ENCODE results near the gene RFTN1.

The RFTN1 gene

GRCh38 chr3:16406166-16406565, 107.3 kb downstream of the RFTN1 start:
- no peak for DNase-seq (ENCODE audit: low spot score)

DNA sequence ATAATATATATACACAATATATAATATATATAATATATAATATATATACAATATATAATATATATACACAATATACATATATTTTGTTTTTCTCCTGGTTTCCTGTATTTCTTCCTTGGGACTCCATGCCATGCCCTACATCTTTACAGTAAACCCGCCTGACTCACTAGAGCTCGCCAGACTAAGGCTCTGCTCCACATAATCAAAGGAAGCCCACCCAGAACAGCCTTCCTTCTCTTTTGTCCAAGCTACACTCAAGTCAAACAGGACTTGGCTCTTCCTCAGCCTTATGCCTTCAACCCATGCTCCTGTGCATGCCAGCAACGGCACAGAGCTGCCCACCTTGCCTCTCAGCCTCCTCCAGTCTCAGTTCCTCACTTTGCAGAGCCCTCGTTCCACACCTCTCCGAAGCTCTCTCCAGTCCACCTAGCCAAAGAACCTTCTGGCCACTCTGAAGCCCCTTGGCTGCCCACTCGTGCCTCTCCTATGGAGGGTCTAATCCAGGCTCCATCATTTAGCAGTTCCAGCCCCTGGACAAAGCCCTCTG, 109.1 kb downstream of the RFTN1 start:
- DNase-seq (ENCODE audit: low spot score) = no peak

DNA sequence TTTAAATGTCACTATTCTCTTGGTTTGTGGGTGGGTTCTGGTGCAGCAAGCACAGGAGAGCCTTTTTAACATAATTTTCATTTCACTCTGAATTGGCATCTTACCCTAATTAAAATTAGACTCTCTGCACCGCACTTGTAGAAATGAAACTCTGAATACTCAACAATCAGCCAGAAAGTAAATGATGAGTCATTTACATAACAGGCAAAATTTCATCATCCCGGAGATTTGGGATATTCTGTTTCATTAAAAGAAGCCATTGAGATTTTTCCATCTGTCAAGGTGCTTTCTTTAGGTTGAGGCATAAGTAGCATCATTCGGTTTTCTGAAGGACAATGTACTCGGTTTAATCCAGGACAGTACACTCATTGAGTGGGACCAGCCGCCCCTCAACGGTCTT, 111.0 kb downstream of the RFTN1 start:
- DNase-seq (ENCODE audit: low spot score) = no peak

DNA sequence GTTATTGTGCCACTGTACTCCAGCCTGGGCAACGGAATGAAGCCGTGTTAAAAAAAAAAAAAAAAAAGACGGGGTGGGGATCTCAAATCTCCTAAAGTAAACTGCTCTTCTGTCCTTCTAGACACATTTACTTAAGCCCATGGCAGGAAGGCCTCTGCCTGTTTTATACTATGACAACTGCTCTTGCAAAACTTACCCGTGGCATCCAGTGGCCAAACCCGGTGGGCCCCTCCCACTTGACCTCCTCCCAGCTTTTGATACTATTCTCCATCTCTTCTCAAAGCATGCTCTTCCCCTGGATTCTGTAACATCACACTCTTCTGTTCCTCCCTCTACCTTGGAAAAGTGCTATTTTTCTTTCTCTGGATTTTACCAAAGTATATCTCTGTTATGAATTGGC, 112.2 kb downstream of the RFTN1 start:
- DNase-seq (ENCODE audit: low spot score) = no peak

DNA sequence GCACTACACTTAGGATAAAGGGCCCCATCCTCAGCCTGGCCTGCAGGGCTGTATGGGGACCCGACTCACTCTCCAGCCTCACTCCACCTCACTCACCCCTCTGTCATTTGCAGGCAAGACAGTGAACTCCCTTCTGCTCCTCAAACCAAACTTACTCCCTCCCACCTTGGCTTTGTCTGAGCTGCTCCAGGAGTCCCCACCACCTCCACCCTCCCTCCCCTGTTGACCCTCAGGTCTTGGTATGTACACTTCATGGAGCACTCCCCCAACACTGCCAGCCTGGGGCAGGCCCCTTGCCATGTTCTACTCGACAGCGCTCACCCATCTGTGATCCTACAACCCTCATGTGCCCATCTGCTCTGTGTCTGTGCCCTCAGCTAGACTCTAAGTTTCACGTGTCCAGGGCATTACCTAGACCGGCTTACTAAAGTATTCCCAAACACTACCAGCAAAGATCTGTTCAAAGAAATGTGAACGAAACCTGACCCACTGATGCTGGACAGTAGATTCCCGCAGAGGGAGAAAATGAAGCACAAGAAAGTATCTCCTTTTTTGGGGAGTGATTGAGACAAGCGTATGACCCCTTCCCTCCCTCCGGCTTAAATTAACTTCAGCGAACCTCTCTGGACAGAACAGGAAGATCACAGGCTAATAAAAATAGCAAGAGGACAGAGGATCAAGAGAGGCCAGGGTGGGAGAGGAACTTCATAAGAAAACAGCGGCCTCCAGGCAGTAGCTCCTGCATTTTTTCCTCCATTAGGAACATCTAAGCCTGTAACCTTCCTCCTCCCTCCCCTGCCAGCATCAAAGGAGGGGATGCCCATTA, 113.2 kb downstream of the RFTN1 start:
- DNase-seq (ENCODE audit: low spot score) = no peak

DNA sequence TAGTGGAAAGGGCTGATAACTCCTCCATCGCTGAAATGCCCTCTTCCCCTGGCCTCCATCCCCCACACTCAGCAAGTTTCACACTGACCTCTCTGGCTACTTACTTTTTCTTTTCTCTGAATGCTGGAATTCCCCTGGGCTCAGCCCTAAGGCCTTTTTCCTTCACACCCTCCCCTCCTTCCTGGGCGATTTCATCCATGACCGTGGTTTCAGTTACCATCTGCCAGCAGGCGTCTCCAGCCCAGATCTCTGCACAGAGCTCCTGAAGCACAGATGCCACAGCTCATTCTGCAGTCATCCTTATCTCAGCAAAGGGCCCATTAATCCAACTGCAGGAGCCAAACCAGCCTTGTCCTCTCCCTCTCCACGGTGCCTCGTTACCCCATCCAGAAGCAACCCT, 114.0 kb downstream of the RFTN1 start:
- DNase-seq (ENCODE audit: low spot score) = no peak

GRCh38 chr3:16398648-16399047, 114.9 kb downstream of the RFTN1 start:
- DNase-seq (ENCODE audit: low spot score) = no peak

DNA sequence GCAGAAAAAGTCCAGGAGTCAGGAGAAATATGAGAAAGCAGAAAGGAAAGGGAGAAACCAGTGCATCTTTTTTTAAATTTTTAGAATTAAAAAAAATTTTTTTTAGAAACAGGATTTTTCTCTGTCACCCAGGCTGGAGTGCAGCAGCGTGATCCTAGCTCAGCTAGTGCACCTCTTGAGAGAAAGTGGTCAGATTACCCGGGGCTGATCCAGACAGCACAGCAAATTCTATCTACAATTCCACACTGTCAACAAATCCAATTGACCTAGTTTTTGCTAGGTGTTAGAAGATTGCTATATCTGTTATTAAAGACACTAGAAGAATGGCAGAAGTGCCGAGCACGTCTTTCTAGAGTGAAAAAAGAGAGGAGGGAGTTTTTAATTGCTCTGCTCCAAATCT, 117.3 kb downstream of the RFTN1 start:
- no peak for DNase-seq (ENCODE audit: low spot score)

GRCh38 chr3:16395212-16395611, 118.3 kb downstream of the RFTN1 start:
- no peak for DNase-seq (ENCODE audit: low spot score)

DNA sequence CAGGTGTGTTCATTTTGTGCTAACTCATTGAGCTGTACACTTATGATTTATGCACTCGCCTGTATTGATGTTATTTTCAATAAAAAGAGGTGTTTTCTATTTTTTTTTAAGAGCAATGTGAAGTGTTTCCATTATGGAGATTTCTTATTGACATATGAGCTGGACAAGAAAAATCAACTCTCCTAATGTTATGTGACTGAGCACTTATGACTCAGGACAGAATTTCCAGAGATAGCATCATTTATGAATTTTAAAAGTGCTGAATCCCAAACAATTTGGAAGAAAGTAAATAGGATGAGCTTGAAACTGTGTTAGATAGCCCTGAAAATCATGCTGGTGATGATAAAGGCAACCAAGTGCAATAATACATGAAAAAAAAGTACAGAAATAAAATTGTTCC, 118.9 kb downstream of the RFTN1 start:
- no peak for DNase-seq (ENCODE audit: low spot score)

DNA sequence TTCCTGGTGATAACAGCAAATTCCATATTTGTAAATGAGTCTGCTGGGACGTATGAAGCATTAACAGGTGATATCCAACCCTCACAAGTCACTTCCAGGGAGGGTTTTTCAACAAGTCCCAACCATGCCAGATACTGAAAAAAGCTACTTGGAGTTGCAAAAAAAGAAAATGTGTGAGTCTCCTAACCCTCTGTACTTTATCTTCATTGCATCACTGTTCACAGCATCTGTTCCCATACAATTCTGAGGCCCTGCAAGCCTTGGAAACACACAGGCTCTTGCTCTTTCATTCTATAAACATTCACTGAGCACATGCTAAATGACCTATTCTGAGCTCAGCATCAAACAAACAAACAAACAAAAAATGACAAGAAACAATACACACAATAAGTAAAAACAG, 120.8 kb downstream of the RFTN1 start:
- no peak for DNase-seq (ENCODE audit: low spot score)

GRCh38 chr3:16392065-16392464, 121.4 kb downstream of the RFTN1 start:
- DNase-seq (ENCODE audit: low spot score) = no peak

GRCh38 chr3:16390581-16390980, 122.9 kb downstream of the RFTN1 start:
- DNase-seq (ENCODE audit: low spot score) = no peak

GRCh38 chr3:16388850-16389441, 124.6 kb downstream of the RFTN1 start:
- no peak for DNase-seq (ENCODE audit: low spot score)

DNA sequence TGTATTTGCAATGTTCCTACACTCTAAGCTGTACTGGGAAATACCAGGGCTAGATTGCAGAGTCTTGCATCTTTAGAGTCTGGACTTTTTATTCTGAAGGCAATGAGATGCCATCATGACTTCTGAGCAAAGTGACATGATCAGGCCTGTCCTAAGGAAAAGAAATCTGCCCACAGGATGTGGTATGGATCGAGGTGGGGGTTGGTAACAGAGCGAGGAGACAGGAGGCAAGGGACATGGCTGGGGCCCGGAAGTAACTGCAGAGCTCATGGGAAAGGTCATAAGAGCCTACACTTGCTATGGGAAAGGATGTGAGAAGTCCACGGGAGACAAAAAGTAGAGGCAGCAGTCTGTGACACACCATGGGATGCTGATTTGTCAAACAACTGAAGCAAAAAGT, 126.9 kb downstream of the RFTN1 start:
- no peak for DNase-seq (ENCODE audit: low spot score)

DNA sequence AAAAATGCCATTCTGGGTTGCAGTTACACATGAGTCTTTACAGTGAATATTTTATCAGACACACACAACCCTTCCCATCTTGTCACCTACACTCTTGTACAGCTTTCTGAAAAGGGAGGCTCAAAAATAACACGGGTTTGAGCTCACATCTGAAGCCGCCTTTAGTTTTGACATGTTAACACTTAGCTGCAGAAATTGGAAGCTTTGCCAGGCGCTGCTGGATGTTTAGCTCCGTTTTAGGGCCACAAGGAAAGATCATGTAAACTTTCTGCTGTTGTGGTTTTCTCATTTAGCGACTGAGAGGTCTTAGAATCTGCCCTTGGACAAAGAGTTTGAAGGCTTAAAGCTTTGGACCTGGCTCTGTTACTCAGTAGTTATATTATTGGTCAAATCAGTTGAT, 128.3 kb downstream of the RFTN1 start:
- no peak for DNase-seq (ENCODE audit: low spot score)

DNA sequence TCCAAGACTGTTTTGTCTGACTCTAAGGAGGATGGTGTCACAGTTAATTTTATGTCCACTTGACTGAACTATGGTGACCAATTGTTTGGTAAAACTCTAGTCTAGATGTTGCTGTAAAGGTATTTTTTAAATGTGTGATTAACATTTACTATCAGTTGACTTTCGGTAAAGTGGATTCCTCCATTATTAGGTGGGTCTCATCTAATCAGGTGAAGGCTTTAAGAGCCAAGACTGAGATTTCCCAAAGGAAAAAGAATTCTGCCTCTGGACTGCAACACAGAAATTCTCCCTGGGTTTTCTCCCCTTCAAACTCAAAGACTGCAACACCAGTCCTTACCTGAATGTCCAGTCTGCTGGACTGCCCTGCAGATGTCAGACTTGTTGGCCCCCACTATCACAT, 129.6 kb downstream of the RFTN1 start:
- no peak for DNase-seq (ENCODE audit: low spot score)

DNA sequence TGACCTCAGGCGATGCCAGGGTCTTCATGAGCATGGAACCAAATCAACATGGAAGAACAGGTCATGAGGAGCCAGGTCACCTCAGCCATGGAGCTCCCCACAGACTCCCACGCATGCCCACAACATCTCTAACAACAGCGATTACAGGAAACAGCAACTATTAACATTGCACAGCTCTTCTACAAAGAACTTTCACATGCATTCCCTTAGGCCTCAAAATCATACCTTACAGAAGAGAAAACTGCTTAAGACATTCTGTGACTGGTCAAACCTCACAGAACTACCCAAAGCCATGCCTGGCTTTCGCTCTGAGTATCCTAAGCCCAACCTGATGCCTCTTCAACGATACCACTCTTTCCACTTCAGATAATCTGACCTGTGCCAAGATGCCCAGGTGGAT, 130.7 kb downstream of the RFTN1 start:
- no peak for DNase-seq (ENCODE audit: low spot score)

DNA sequence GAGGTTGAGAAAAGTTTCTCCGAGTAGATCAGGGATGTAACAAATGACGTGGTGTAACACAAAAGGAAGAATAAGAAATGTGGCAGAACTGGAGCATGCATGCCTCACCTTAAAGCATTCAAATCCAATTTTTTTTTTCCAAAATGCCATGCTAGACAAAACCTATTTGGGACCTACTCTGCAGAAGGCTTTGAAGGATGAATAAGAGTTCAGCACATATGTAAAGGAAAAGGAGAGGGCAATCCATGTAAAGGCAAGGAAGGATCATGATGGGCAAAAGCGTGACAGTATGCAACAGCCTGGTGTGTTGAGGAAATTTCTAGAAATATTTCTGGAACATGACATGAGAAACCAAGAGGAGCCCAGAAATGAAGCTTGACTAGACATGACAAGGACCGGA, 132.1 kb downstream of the RFTN1 start:
- DNase-seq (ENCODE audit: low spot score) = no peak

- DNase-seq (ENCODE audit: low spot score) = no peak
Observed at GRCh38 chr3:16380421-16380820, 133.1 kb downstream of the RFTN1 start.

- no peak for DNase-seq (ENCODE audit: low spot score)
Observed at GRCh38 chr3:16379838-16380237, 133.7 kb downstream of the RFTN1 start.

DNA sequence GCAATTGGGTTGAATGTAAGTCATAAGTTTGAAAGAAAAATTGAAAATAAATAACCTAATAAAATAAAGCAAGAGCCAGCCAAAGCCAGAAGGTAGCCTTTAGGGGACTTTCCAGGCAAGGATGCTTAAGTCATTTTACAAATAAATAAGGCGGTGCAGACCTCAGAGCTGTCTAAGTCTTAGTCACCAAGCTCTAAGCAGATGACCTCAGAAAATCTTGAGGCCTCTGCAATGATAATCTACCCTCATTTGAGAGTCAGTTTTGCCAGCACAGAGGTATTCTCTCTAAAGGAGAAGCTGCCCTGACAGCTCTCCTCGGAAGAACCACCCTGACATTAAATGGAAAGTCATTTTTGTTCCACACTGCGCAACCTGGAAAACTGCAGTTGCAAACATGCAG, 134.6 kb downstream of the RFTN1 start:
- DNase-seq (ENCODE audit: low spot score) = no peak

GRCh38 chr3:16378415-16378814, 135.1 kb downstream of the RFTN1 start:
- DNase-seq (ENCODE audit: low spot score) = no peak

- no peak for DNase-seq (ENCODE audit: low spot score)
Observed at GRCh38 chr3:16377847-16378302, 135.6 kb downstream of the RFTN1 start.
